OCI-LY1 (cell line): Measurements from ENCODE around the gene MYOF.

Experiments
- H2AFZ ChIP-seq: fragments of 200-600 bp; sonication (generic), shearing (Covaris generic); 2 replicates; pipeline ENCODE4 v1.6.0; 2014; ENCODE audit warnings: antibody characterized with exemption, mild to moderate bottlenecking, low read length
- H3F3A ChIP-seq: fragments of 200-600 bp; sonication (generic), shearing (Covaris generic); 2 replicates; pipeline ENCODE4 v1.6.0; 2014; ENCODE audit warnings: mild to moderate bottlenecking, antibody characterized with exemption, low read length, moderate library complexity; ENCODE audit not compliant: insufficient read depth
- H3K27ac ChIP-seq: fragments of 200-600 bp; sonication (generic); 2 replicates; pipeline ENCODE4 v1.5.1; 2014; ENCODE audit warnings: low read length, mixed run types, mild to moderate bottlenecking, low read depth; ENCODE audit not compliant: poor library complexity, severe bottlenecking
- H3K27me3 ChIP-seq: fragments of 200-600 bp; sonication (generic); 2 replicates; pipeline ENCODE4 v1.6.0; 2014; ENCODE audit warnings: antibody characterized with exemption, mild to moderate bottlenecking, low read length, moderate library complexity; ENCODE audit not compliant: insufficient read depth
- H3K36me3 ChIP-seq: fragments of 200-600 bp; sonication (generic); 2 replicates; pipeline ENCODE4 v1.6.1; 2014; ENCODE audit warnings: mild to moderate bottlenecking, antibody characterized with exemption, low read length, moderate library complexity, mixed read lengths; ENCODE audit not compliant: insufficient read depth
- H3K4me1 ChIP-seq: fragments of 200-600 bp; sonication (generic); 2 replicates; pipeline ENCODE4 v1.5.1; 2014; ENCODE audit warnings: mild to moderate bottlenecking, low read length, moderate library complexity; ENCODE audit not compliant: insufficient read depth, severe bottlenecking
- H3K4me2 ChIP-seq: fragments of 200-600 bp; sonication (generic), shearing (Covaris generic); 2 replicates; pipeline ENCODE4 v1.6.1; 2014; ENCODE audit warnings: low read length
- H3K4me3 ChIP-seq: fragments of 200-600 bp; sonication (generic); 2 replicates; pipeline ENCODE4 v1.5.1; 2014; ENCODE audit warnings: low read length, low read depth, mild to moderate bottlenecking, mixed read lengths; ENCODE audit not compliant: poor library complexity, severe bottlenecking
- H3K79me2 ChIP-seq: fragments of 200-600 bp; shearing (Covaris generic); 2 replicates; pipeline ENCODE4 v1.6.1; 2016; ENCODE audit warnings: mixed run types, low read length, mixed read lengths; ENCODE audit not compliant: insufficient read depth
- H3K9ac ChIP-seq: fragments of 200-600 bp; sonication (generic), shearing (Covaris generic); 2 replicates; pipeline ENCODE4 v1.6.1; 2014; ENCODE audit warnings: mild to moderate bottlenecking, low read length, mixed read lengths
- H3K9me2 ChIP-seq: fragments of 200-600 bp; sonication (generic), shearing (Covaris generic); 2 replicates; pipeline ENCODE4 v1.6.1; 2014; ENCODE audit warnings: low read depth, mild to moderate bottlenecking, low read length, mixed read lengths
- H3K9me3 ChIP-seq: fragments of 200-600 bp; shearing (Covaris generic); 2 replicates; pipeline ENCODE4 v1.6.1; 2014; ENCODE audit warnings: low read length, mixed read lengths
- H4K20me1 ChIP-seq: fragments of 200-600 bp; sonication (generic), shearing (Covaris generic); 2 replicates; pipeline ENCODE4 v1.6.0; 2016; ENCODE audit warnings: mild to moderate bottlenecking, low read length; ENCODE audit not compliant: insufficient read depth
- EZH2 ChIP-seq: fragments of 200-600 bp; sonication (generic), shearing (Covaris generic); IDR thresholded peaks from 2 replicates; pipeline ENCODE4 v1.8.0; 2017; ENCODE audit warnings: borderline replicate concordance, mixed run types, mild to moderate bottlenecking, antibody characterized with exemption, low read length, moderate library complexity, mixed read lengths
- TF ChIP-seq, protein P1 (sequence below): fragments of 200-600 bp; sonication (generic), shearing (Covaris generic); IDR thresholded peaks from 2 replicates; pipeline ENCODE4 v1.5.1; 2017; ENCODE audit warnings: mild to moderate bottlenecking, antibody characterized with exemption, low read length, moderate library complexity, mixed read lengths

MYOF gene

DNA sequence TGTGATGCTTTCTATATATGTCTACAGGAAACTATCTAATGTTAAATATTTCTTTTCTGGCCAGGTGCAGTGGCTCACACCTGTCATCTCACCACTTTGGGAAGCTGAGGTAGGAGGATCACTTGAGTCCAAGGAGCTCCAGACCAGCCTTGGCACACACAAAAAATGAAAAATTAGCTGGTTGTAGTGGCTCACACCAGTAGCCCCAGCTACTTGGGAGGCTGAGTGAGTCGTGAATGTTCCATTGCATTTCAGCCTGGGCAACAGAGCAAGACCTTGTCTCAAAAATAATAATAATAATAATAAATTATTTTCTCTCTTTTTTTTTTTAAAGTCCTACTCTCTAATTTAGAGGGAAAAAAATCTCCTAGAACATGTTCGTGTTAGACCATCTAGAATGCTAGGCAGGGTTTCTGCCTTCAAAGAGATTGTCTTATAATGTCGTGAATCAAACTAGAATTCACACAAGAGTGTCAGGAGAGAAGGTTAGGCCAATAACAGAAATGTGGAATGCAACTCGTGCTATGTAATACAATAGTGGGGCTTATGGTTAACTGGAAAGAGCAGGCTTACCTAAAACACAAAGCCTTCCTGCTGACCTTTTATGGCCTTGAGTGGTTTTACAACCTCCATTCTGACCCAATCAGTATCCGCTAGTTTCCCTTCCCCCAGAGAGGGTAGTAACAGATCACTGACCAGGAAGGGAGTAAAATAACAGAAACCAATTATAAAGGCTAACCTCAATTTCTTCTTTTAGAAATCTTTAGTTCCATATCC, 46.3 kb downstream of the MYOF start:
- Histone ChIP-seq H3K4me2 (no peak overlapping the region), H3K4me1 (no peaks in the 10 kb centered on the region), H3F3A (no peaks in the 10 kb centered on the region)

DNA sequence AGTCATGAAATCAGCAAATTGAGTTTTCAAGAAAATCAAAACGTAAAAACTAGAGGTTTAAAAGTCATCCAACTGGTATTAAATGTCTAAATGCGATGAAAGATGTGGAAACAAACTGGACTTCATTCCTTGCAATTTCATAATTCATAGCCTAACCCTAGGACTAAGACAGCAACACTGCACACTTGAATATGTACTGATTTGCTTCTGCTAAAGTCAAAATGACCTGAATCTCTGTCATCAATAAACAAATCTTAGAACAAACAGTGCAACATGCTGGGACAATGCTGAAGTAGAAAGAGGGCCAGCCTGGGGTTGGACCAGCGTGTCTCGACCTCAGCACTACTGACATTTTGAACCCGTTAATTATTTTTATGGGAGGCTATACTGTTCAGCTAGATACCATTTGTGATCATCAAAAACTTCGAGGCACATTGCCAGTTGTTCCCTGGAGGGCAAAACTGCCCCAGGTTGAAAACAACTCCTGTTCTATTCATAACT, 47.1 kb downstream of the MYOF start:
- TF ChIP-seq, protein P1, sequence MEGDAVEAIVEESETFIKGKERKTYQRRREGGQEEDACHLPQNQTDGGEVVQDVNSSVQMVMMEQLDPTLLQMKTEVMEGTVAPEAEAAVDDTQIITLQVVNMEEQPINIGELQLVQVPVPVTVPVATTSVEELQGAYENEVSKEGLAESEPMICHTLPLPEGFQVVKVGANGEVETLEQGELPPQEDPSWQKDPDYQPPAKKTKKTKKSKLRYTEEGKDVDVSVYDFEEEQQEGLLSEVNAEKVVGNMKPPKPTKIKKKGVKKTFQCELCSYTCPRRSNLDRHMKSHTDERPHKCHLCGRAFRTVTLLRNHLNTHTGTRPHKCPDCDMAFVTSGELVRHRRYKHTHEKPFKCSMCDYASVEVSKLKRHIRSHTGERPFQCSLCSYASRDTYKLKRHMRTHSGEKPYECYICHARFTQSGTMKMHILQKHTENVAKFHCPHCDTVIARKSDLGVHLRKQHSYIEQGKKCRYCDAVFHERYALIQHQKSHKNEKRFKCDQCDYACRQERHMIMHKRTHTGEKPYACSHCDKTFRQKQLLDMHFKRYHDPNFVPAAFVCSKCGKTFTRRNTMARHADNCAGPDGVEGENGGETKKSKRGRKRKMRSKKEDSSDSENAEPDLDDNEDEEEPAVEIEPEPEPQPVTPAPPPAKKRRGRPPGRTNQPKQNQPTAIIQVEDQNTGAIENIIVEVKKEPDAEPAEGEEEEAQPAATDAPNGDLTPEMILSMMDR, result no peak
- TF ChIP-seq EZH2, result no peak
- Histone ChIP-seq H3K9me2 (no peaks in the 10 kb centered on the region), H3K27me3 (no peaks in the 10 kb centered on the region), H3K79me2 (no peaks in the 10 kb centered on the region), H2AFZ (no peak overlapping the region), H3F3A (no peaks in the 10 kb centered on the region), H3K27ac (no peak overlapping the region), H3K9me3 (no peaks in the 10 kb centered on the region), H3K4me2 (no peak overlapping the region), H3K4me3 (no peak overlapping the region), H3K36me3 (no peaks in the 10 kb centered on the region), H3K4me1 (no peaks in the 10 kb centered on the region), H4K20me1 (no peaks in the 10 kb centered on the region), H3K9ac (no peak overlapping the region)

More for the DNA sequence above, 46.3 kb downstream of the MYOF start:
- H2AFZ ChIP-seq, result no peak overlapping the region
- no peaks in the 10 kb centered on the region for H3K9me2 ChIP-seq
- H3K27ac ChIP-seq, result no peak overlapping the region
- TF ChIP-seq, protein P1, result no peak
- TF ChIP-seq EZH2, result no peak
- no peaks in the 10 kb centered on the region for H4K20me1 ChIP-seq
- H3K9ac ChIP-seq, result no peak overlapping the region
- H3K36me3 ChIP-seq, result no peaks in the 10 kb centered on the region
- H3K4me3 ChIP-seq, result no peak overlapping the region
- H3K9me3 ChIP-seq, result no peaks in the 10 kb centered on the region
- no peaks in the 10 kb centered on the region for H3K27me3 ChIP-seq
- no peaks in the 10 kb centered on the region for H3K79me2 ChIP-seq

DNA sequence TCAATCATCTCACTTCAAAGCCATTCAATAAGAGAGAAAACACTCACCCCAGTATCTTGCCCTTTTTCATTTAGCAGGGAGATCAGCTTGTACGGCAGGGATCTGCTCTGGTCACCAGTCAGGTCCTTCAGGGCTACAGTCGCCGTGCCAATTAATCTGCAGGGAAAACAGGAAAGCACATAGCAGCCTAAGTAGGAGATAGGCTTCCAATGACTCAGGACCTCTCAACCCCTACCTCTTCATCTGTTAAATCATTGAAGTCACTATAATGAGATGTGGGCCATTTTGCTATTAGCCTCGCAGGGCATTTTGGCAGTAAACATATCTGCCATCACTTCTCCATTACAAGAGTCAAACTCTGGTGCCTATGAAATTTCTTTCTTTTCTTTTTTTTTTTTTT, 50.8 kb downstream of the MYOF start:
- no peaks in the 10 kb centered on the region for H3K36me3 ChIP-seq
- no peak for TF ChIP-seq EZH2
- TF ChIP-seq, protein P1, result no peak
- H3F3A ChIP-seq, result no peaks in the 10 kb centered on the region
- H3K9me3 ChIP-seq, result no peaks in the 10 kb centered on the region
- H3K9me2 ChIP-seq, result no peaks in the 10 kb centered on the region
- no peak overlapping the region for H2AFZ ChIP-seq
- no peak overlapping the region for H3K9ac ChIP-seq
- H3K4me2 ChIP-seq, result no peak overlapping the region
- no peaks in the 10 kb centered on the region for H3K27me3 ChIP-seq
- H3K79me2 ChIP-seq, result no peaks in the 10 kb centered on the region
- H3K27ac ChIP-seq, result no peak overlapping the region
- no peaks in the 10 kb centered on the region for H4K20me1 ChIP-seq
- H3K4me3 ChIP-seq, result no peak overlapping the region
- H3K4me1 ChIP-seq, result no peaks in the 10 kb centered on the region
